NCI-H2227 (cell line): ENCODE measurements around the gene EYS.
A peak's percentile ranks its signal among the peaks of the same experiment; 100 is the strongest.
"Not testable (repeated sequence)": the region's sequence is repeated elsewhere in the genome, so short reads cannot be mapped to it uniquely, and the experiment has no call there.

Experiments used
- DNase-seq: peaks from one replicate; lab custom pipeline; 2025; ENCODE audit not compliant: unreplicated experiment; lab: John Stamatoyannopoulos, UW

EYS gene

GRCh38 chr6:64085126-64085525, 1621.9 kb downstream of the EYS start:
- no peak for DNase-seq

GRCh38 chr6:64084185-64084663, 1622.8 kb downstream of the EYS start:
- DNase-seq: no peak

GRCh38 chr6:64083261-64083660, 1623.8 kb downstream of the EYS start:
- no peak for DNase-seq

- no peak for DNase-seq
Observed at GRCh38 chr6:64081453-64081852, 1625.6 kb downstream of the EYS start.

GRCh38 chr6:64074981-64075380, 1632.0 kb downstream of the EYS start:
- DNase-seq: no peak

GRCh38 chr6:64072686-64073085, 1634.3 kb downstream of the EYS start:
- no peak for DNase-seq

GRCh38 chr6:64064919-64065318, 1642.1 kb downstream of the EYS start:
- no peak for DNase-seq

- no peak for DNase-seq
Observed at GRCh38 chr6:64062960-64063683, 1643.9 kb downstream of the EYS start.

GRCh38 chr6:64054861-64055260, 1652.2 kb downstream of the EYS start:
- no peak for DNase-seq

- DNase-seq: no peak
Observed at GRCh38 chr6:64050590-64050989, 1656.4 kb downstream of the EYS start.

- DNase-seq: no peak
Observed at GRCh38 chr6:64049736-64050135, 1657.3 kb downstream of the EYS start.

- DNase-seq: no peak
Observed at GRCh38 chr6:64046746-64047208, 1660.2 kb downstream of the EYS start.

- no peak for DNase-seq
Observed at GRCh38 chr6:64041373-64041772, 1665.7 kb downstream of the EYS start.

- DNase-seq: no peak
Observed at GRCh38 chr6:64040113-64040512, 1666.9 kb downstream of the EYS start.

GRCh38 chr6:64037427-64037826, 1669.6 kb downstream of the EYS start:
- DNase-seq: no peak

GRCh38 chr6:64034910-64035655, 1671.9 kb downstream of the EYS start:
- no peak for DNase-seq

- DNase-seq: no peak
Observed at GRCh38 chr6:64034291-64034690, 1672.7 kb downstream of the EYS start.

GRCh38 chr6:64030950-64031618, 1675.9 kb downstream of the EYS start:
- DNase-seq: not testable (repeated sequence)

GRCh38 chr6:64023693-64024092, 1683.3 kb downstream of the EYS start:
- no peak for DNase-seq

GRCh38 chr6:64014595-64014994, 1692.4 kb downstream of the EYS start:
- DNase-seq: no peak

GRCh38 chr6:64013011-64013410, 1694.0 kb downstream of the EYS start:
- DNase-seq: peak; percentile 9
